Activated CD8-positive, alpha-beta T cell treated with anti-CD3 and anti-CD28 coated beads, Interleukin-2, amount 10 ng/mL, durations not matched to agents 7 days and 5 days (primary cell): ENCODE data around the gene OSBP2. TPM values are rescaled to one million over a fixed set of nuclear protein-coding genes. Genes with fewer than 3 reads are reported as not detected.

Source experiments
- ATAC-seq: fragments of 150-1000 bp; cut with Tn5 transposase; one replicate; pipeline ENCODE4 v1.10.0; 2021; ENCODE audit warnings: moderate library complexity
- CTCF ChIA-PET: fragments of 350-600 bp; sonication (Branson Sonifier 250); formaldehyde crosslinking; loops from one replicate; lab custom pipeline; 2021; ENCODE audit warnings: antibody characterized with exemption; lab: Charles Lee
- POLR2A ChIA-PET: fragments of 350-600 bp; sonication (Branson Sonifier 250); formaldehyde crosslinking; loops from one replicate; lab custom pipeline; 2021; ENCODE audit warnings: antibody characterized with exemption; lab: Charles Lee
- DNase-seq: peaks from one replicate; pipeline ENCODE4 v3.0.0-alpha.2; 2020
- H3K27ac Mint-ChIP-seq: one replicate; pipeline ENCODE4 v1.8.0; 2021; ENCODE audit warnings: mild to moderate bottlenecking, mixed read lengths
- H3K27me3 Mint-ChIP-seq: one replicate; pipeline ENCODE4 v1.8.0; 2021; ENCODE audit warnings: low read depth, mixed read lengths
- H3K36me3 Mint-ChIP-seq: one replicate; pipeline ENCODE4 v1.8.0; 2021; ENCODE audit warnings: low read depth, mixed read lengths
- H3K4me1 Mint-ChIP-seq: one replicate; pipeline ENCODE4 v1.8.0; 2021; ENCODE audit warnings: low read depth, mixed read lengths
- H3K4me3 Mint-ChIP-seq: one replicate; pipeline ENCODE4 v1.8.0; 2021; ENCODE audit warnings: mild to moderate bottlenecking, mixed read lengths
- H3K9me3 Mint-ChIP-seq: one replicate; pipeline ENCODE4 v1.8.0; 2022; ENCODE audit warnings: mixed read lengths; ENCODE audit not compliant: insufficient read depth
- total RNA-seq, 2 experiments: library from RNA; stranded (reverse); gene quantifications; one replicate each; pipeline ENCODE4 v1.2.3, GENCODE V29; 2021

Gene OSBP2
- total RNA-seq, 2 experiments from 2014 or later, result 0.42 to 0.55 TPM

- ChIA-PET POLR2A (no interaction called here), CTCF (interaction anchor here (1.1 to 2.0 kb wide), 2 partner anchors 128 to 257 kb away, joined by 3 to 9 read pairs; partner anchors contain the start of gene SLC35E4)
- Mint-ChIP-seq H3K4me1 (peaks cover 13% of the 10 kb centered on the region), H3K36me3 (no peaks in the 10 kb centered on the region), H3K9me3 (no peaks in the 10 kb centered on the region), H3K27me3 (no peaks in the 10 kb centered on the region), H3K27ac (no peak overlapping the region), H3K4me3 (no peak overlapping the region)
- ATAC-seq (no peak), DNase-seq (no peak)
Observed at GRCh38 chr22:30891781-30892180, 197.1 kb downstream of the OSBP2 start.

GRCh38 chr22:30892286-30892685 lies 197.6 kb downstream of the OSBP2 start:
- no peak for DNase-seq
- no peak overlapping the region for H3K27ac Mint-ChIP-seq
- H3K36me3 Mint-ChIP-seq, result no peaks in the 10 kb centered on the region
- H3K4me1 Mint-ChIP-seq, result peaks cover 13% of the 10 kb centered on the region
- no peaks in the 10 kb centered on the region for H3K27me3 Mint-ChIP-seq
- ATAC-seq, result no peak
- POLR2A ChIA-PET, result no interaction called here
- H3K4me3 Mint-ChIP-seq, result no peak overlapping the region
- no peaks in the 10 kb centered on the region for H3K9me3 Mint-ChIP-seq
- CTCF ChIA-PET, result interaction anchor here (1.1 to 2.0 kb wide), 2 partner anchors 129 to 257 kb away, joined by 3 to 9 read pairs; partner anchors contain the start of gene SLC35E4

GRCh38 chr22:30892731-30893221 lies 198.1 kb downstream of the OSBP2 start:
- Mint-ChIP-seq H3K36me3 (no peaks in the 10 kb centered on the region), H3K27me3 (no peaks in the 10 kb centered on the region), H3K4me1 (peaks cover 13% of the 10 kb centered on the region), H3K4me3 (no peak overlapping the region), H3K27ac (no peak overlapping the region), H3K9me3 (no peaks in the 10 kb centered on the region)
- DNase-seq, result no peak
- no peak for ATAC-seq
- ChIA-PET POLR2A (no interaction called here), CTCF (interaction anchor here (1.1 kb wide), 1 partner anchor 258 kb away, joined by 3 read pairs; the partner anchor contains the start of gene SLC35E4)

- Mint-ChIP-seq H3K27me3 (no peaks in the 10 kb centered on the region), H3K9me3 (no peaks in the 10 kb centered on the region), H3K36me3 (no peaks in the 10 kb centered on the region), H3K4me3 (no peak overlapping the region), H3K4me1 (peaks cover 13% of the 10 kb centered on the region), H3K27ac (no peak overlapping the region)
- CTCF ChIA-PET, result interaction anchor here (2.0 kb wide), 1 partner anchor 26 kb away, joined by 9 read pairs; no protein-coding TSS in a partner anchor
- ATAC-seq (no peak), DNase-seq (no peak)
- POLR2A ChIA-PET, result no interaction called here
Observed at GRCh38 chr22:30893434-30894370, 199.0 kb downstream of the OSBP2 start.

GRCh38 chr22:30894371-30894740 lies 199.7 kb downstream of the OSBP2 start:
- Mint-ChIP-seq H3K4me3 (no peak overlapping the region), H3K27ac (no peak overlapping the region), H3K27me3 (no peaks in the 10 kb centered on the region), H3K9me3 (no peaks in the 10 kb centered on the region), H3K4me1 (peaks cover 13% of the 10 kb centered on the region), H3K36me3 (no peaks in the 10 kb centered on the region)
- ChIA-PET CTCF (interaction anchor here (1.0 to 2.0 kb wide), 2 partner anchors 26 to 191 kb away, joined by 3 to 9 read pairs; no protein-coding TSS in a partner anchor), POLR2A (no interaction called here)
- ATAC-seq, result no peak
- DNase-seq, result no peak

GRCh38 chr22:30902496-30903357 lies 208.1 kb downstream of the OSBP2 start:
- no peaks in the 10 kb centered on the region for H3K9me3 Mint-ChIP-seq
- ChIA-PET POLR2A (interaction anchor here (0.7 kb wide), 1 partner anchor 49 kb away, joined by 3 read pairs; no protein-coding TSS in a partner anchor), CTCF (no interaction called here)
- H3K4me3 Mint-ChIP-seq, result no peak overlapping the region
- H3K27ac Mint-ChIP-seq, result no peak overlapping the region
- ATAC-seq, result no peak
- H3K27me3 Mint-ChIP-seq, result no peaks in the 10 kb centered on the region
- H3K36me3 Mint-ChIP-seq, result peaks cover 4% of the 10 kb centered on the region
- peaks cover 4% of the 10 kb centered on the region for H3K4me1 Mint-ChIP-seq
- DNase-seq, result no peak

- H3K36me3 Mint-ChIP-seq, result peaks cover 4% of the 10 kb centered on the region
- CTCF ChIA-PET, result no interaction called here
- no peak for ATAC-seq
- no peaks in the 10 kb centered on the region for H3K9me3 Mint-ChIP-seq
- no peaks in the 10 kb centered on the region for H3K27me3 Mint-ChIP-seq
- no peak for DNase-seq
- no peak overlapping the region for H3K4me3 Mint-ChIP-seq
- H3K27ac Mint-ChIP-seq, result no peak overlapping the region
- peaks cover 4% of the 10 kb centered on the region for H3K4me1 Mint-ChIP-seq
- POLR2A ChIA-PET, result interaction anchor here (0.7 kb wide), 1 partner anchor 233 kb away, joined by 3 read pairs; no protein-coding TSS in a partner anchor
Observed at GRCh38 chr22:30903876-30904460, 209.3 kb downstream of the OSBP2 start.

GRCh38 chr22:30905696-30906341 lies 211.1 kb downstream of the OSBP2 start:
- no peak for ATAC-seq
- CTCF ChIA-PET, result no interaction called here

GRCh38 chr22:30906411-30906810 lies 211.7 kb downstream of the OSBP2 start:
- Mint-ChIP-seq H3K9me3 (no peaks in the 10 kb centered on the region), H3K36me3 (peaks cover 6% of the 10 kb centered on the region), H3K4me1 (peaks cover 4% of the 10 kb centered on the region), H3K27ac (no peak overlapping the region), H3K27me3 (no peaks in the 10 kb centered on the region), H3K4me3 (no peak overlapping the region)
- POLR2A ChIA-PET, result no interaction called here
- DNase-seq, result no peak
- CTCF ChIA-PET, result interaction anchor here (1.8 kb wide), 1 partner anchor 14 kb away, joined by 9 read pairs; no protein-coding TSS in a partner anchor
- ATAC-seq, result no peak

More at GRCh38 chr22:30905696-30906341, 211.1 kb downstream of the OSBP2 start:
- POLR2A ChIA-PET, result no interaction called here
- no peaks in the 10 kb centered on the region for H3K9me3 Mint-ChIP-seq
- peaks cover 4% of the 10 kb centered on the region for H3K4me1 Mint-ChIP-seq
- peaks cover 6% of the 10 kb centered on the region for H3K36me3 Mint-ChIP-seq
- H3K4me3 Mint-ChIP-seq, result no peak overlapping the region
- H3K27ac Mint-ChIP-seq, result no peak overlapping the region
- no peak for DNase-seq
- no peaks in the 10 kb centered on the region for H3K27me3 Mint-ChIP-seq

GRCh38 chr22:30906946-30907345 lies 212.3 kb downstream of the OSBP2 start:
- H3K36me3 Mint-ChIP-seq, result peaks cover 6% of the 10 kb centered on the region
- no peaks in the 10 kb centered on the region for H3K27me3 Mint-ChIP-seq
- CTCF ChIA-PET, result interaction anchor here (1.8 kb wide), 1 partner anchor 13 kb away, joined by 9 read pairs; no protein-coding TSS in a partner anchor
- POLR2A ChIA-PET, result no interaction called here
- H3K4me3 Mint-ChIP-seq, result no peak overlapping the region
- no peak overlapping the region for H3K27ac Mint-ChIP-seq
- no peak for ATAC-seq
- DNase-seq, result no peak
- H3K9me3 Mint-ChIP-seq, result no peaks in the 10 kb centered on the region
- H3K4me1 Mint-ChIP-seq, result peaks cover 4% of the 10 kb centered on the region
